Endothelial cell of umbilical vein (primary cell): ENCODE measurements around the gene LIPG. TPM values are rescaled to one million over a fixed set of nuclear protein-coding genes. Genes with fewer than 3 reads are reported as not detected.

Source experiments
- BruUV-seq: library from RNA; stranded (reverse); fragments of 400-500 nt; replicated peaks from 2 replicates; lab custom pipeline; 2021; lab: Mats Ljungman, UMichigan
- CTCF ChIA-PET: fragments of 300-600, 350-600 bp; sonication (Branson Sonifier 250); formaldehyde crosslinking; loops from one replicate; lab custom pipeline; 2021; ENCODE audit warnings: antibody characterized with exemption, inconsistent platforms; lab: Charles Lee
- POLR2A ChIA-PET: fragments of 300-600, 350-600 bp; sonication (Branson Sonifier 250); formaldehyde crosslinking; loops from one replicate; lab custom pipeline; 2021; ENCODE audit warnings: antibody characterized with exemption, inconsistent platforms; lab: Charles Lee
- DNase-seq: peaks from one replicate; pipeline ENCODE4 v3.0.0-alpha.2; 2011; ENCODE audit warnings: low read depth, low spot score
- FAIRE-seq: peaks from 2 replicates; lab custom pipeline; 2011; peaks lifted over from hg19 to GRCh38; lab: Jason Lieb, UNC
- H2AFZ ChIP-seq: 2 replicates; pipeline ENCODE4 v1.6.0; 2012; ENCODE audit warnings: low read depth, low read length, control low read depth, inconsistent platforms
- H3K27ac ChIP-seq: 2 replicates; pipeline ENCODE4 v1.5.1; 2011; ENCODE audit warnings: low read depth, mild to moderate bottlenecking, control low read depth, low read length, moderate library complexity; ENCODE audit not compliant: insufficient read depth
- H3K27me3 ChIP-seq, 2 experiments: 2 replicates each; pipeline versions ENCODE4 v1.6.0 to v1.6.1; 2011; ENCODE audit warnings: low read length in 2 of 2, mixed read lengths in 1 of 2; ENCODE audit not compliant: control insufficient read depth in 2 of 2, insufficient read depth in 2 of 2
- H3K36me3 ChIP-seq, 2 experiments: 2 replicates in 1 of 2; 3 replicates in 1 of 2; pipeline ENCODE4 v1.5.1; 2011; ENCODE audit warnings: low read length in 2 of 2, mild to moderate bottlenecking in 1 of 2, moderate library complexity in 1 of 2; ENCODE audit not compliant: control insufficient read depth in 2 of 2, insufficient read depth in 2 of 2; ENCODE audit errors: extremely low read depth in 1 of 2
- H3K4me1 ChIP-seq: 3 replicates; pipeline ENCODE4 v1.5.1; 2011; ENCODE audit warnings: mild to moderate bottlenecking, low read length; ENCODE audit not compliant: control insufficient read depth, insufficient read depth; ENCODE audit errors: extremely low read depth
- H3K4me2 ChIP-seq: 2 replicates; pipeline ENCODE4 v1.6.1; 2011; ENCODE audit warnings: low read length, control low read depth, mixed read lengths; ENCODE audit not compliant: insufficient read depth
- H3K4me3 ChIP-seq, 3 experiments: fragments of 200-600 bp in 1 of 3; sonication (generic), shearing (Covaris generic) in 1 of 3; replicated peaks in 1 of 3; 2 replicates each; pipeline ENCODE4 v1.5.1; 2011 to 2016; ENCODE audit warnings: control low read depth in 3 of 3, low read length in 3 of 3, mild to moderate bottlenecking in 2 of 3, inconsistent platforms in 1 of 3, low read depth in 1 of 3, moderate library complexity in 1 of 3; ENCODE audit not compliant: insufficient read depth in 1 of 3
- H3K79me2 ChIP-seq: 2 replicates; pipeline ENCODE4 v1.6.0; 2012; ENCODE audit warnings: low read length, inconsistent platforms; ENCODE audit not compliant: control insufficient read depth, insufficient read depth
- H3K9ac ChIP-seq: replicated peaks from 2 replicates; pipeline ENCODE3; 2011; ENCODE audit warnings: low read length, control low read depth; ENCODE audit not compliant: insufficient read depth; ENCODE audit errors: extremely low read depth
- H3K9me1 ChIP-seq: replicated peaks from 3 replicates; pipeline ENCODE4 v1.6.0; 2011; ENCODE audit warnings: mild to moderate bottlenecking, low read length; ENCODE audit not compliant: control insufficient read depth, insufficient read depth; ENCODE audit errors: extremely low read depth
- H3K9me3 ChIP-seq: replicated peaks from 2 replicates; pipeline ENCODE4 v1.5.1; 2012; ENCODE audit warnings: low read length, inconsistent platforms; ENCODE audit not compliant: control insufficient read depth, insufficient read depth
- H4K20me1 ChIP-seq: replicated peaks from 2 replicates; pipeline ENCODE3; 2011; ENCODE audit warnings: mild to moderate bottlenecking, low read length; ENCODE audit not compliant: control insufficient read depth, insufficient read depth; ENCODE audit errors: extremely low read depth
- EZH2 ChIP-seq: IDR thresholded peaks from 2 replicates; pipeline ENCODE4 v1.6.1; 2012; ENCODE audit warnings: borderline replicate concordance, low read depth, mild to moderate bottlenecking, moderate library complexity, low read length, inconsistent platforms; ENCODE audit not compliant: severe bottlenecking
- FOS ChIP-seq: IDR thresholded peaks from 2 replicates; pipeline ENCODE4 v1.6.1; 2011; ENCODE audit warnings: mild to moderate bottlenecking, low read length, moderate library complexity, borderline replicate concordance; ENCODE audit not compliant: insufficient read depth
- GATA2 ChIP-seq: IDR thresholded peaks from 2 replicates; pipeline ENCODE4 v1.7.0; 2011; ENCODE audit warnings: low read depth, mild to moderate bottlenecking, moderate library complexity, mixed read lengths, low read length; ENCODE audit not compliant: insufficient read length, insufficient read depth
- JUN ChIP-seq: IDR thresholded peaks from 2 replicates; pipeline ENCODE4 v1.6.1; 2011; ENCODE audit warnings: borderline replicate concordance, low read depth; ENCODE audit not compliant: insufficient read length, insufficient read depth
- MYC ChIP-seq: IDR thresholded peaks from one replicate; pipeline ENCODE4 v1.6.1; 2011; ENCODE audit warnings: mild to moderate bottlenecking, low read depth, low read length
- POLR2A ChIP-seq: IDR thresholded peaks from 2 replicates; pipeline ENCODE4 v1.6.1; 2012; ENCODE audit warnings: low read depth, mild to moderate bottlenecking, control low read depth, low read length
- POLR2AphosphoS5 ChIP-seq: IDR thresholded peaks from 2 replicates; pipeline ENCODE4 v1.6.1; 2012; ENCODE audit warnings: low read depth, mild to moderate bottlenecking, control low read depth, low read length, moderate library complexity; ENCODE audit not compliant: insufficient read depth
- dilution Hi-C: fragments of 300-500 bp; cut with MboI; formaldehyde crosslinking; loops from one replicate; pipeline ENCODE4 v1.15.0; 2019; ENCODE audit warnings: low sequenced_read_pairs; ENCODE audit not compliant: extremely low pct_ligation_motif_present
- intact Hi-C: fragments of 100-400 bp; cut with micrococcal nuclease; formaldehyde crosslinking; loops from one replicate; pipeline ENCODE4 v1.10.0; 2022
- polyA plus RNA-seq, 4 experiments: library from polyadenylated mRNA; depleted of rRNA in 3 of 4; stranded (reverse) in 3 of 4; unstranded in 1 of 4; fragments of >200 nt; gene quantifications; 2 replicates each; pipeline versions ENCODE4 v1.2.1 to v1.2.3, GENCODE V29; 2011 to 2012; ENCODE audit warnings: missing spikeins in 1 of 4
- total RNA-seq: library from RNA; stranded (reverse); gene quantifications from 2 replicates; pipeline ENCODE4 v1.2.3, GENCODE V29; 2021
- TF ChIP-seq, protein P1 (sequence below), 2 donors: IDR thresholded peaks; 1 replicate in 1 of 2; 2 replicates in 1 of 2; pipeline ENCODE4 v1.5.1; 2011; ENCODE audit warnings: low read length in 2 of 2, mild to moderate bottlenecking in 2 of 2, moderate library complexity in 2 of 2, control low read depth in 1 of 2, inconsistent platforms in 1 of 2, low read depth in 1 of 2; ENCODE audit not compliant: insufficient read depth in 1 of 2; ENCODE audit errors: extremely low read depth in 1 of 2
- TF ChIP-seq, protein P2 (sequence below): IDR thresholded peaks from 2 replicates; pipeline ENCODE4 v1.6.1; 2011; ENCODE audit not compliant: insufficient read depth, insufficient read length

LIPG gene
- total and polyA plus RNA-seq, 2 donors (not counting 3 experiments of a cell fraction or from before 2014, with no cell fraction given) = 80.6 to 86.3 TPM

GRCh38 chr18:49546719-49547273 is 15.1 kb upstream of the LIPG start:
- ChIA-PET POLR2A (no interaction called here), CTCF (interaction anchor here (1.1 to 1.4 kb wide), 2 partner anchors 237 to 312 kb away, joined by 3 to 4 read pairs; no protein-coding TSS in a partner anchor)
- Histone ChIP-seq H3K9me1 (no peaks in the 10 kb centered on the region), H3K9me3 (no peaks in the 10 kb centered on the region), H3K4me1 (no peaks in the 10 kb centered on the region), H3K9ac (no peak overlapping the region), H3K27ac (no peak overlapping the region), H3K27me3 (peaks cover 5 to 10% of the 10 kb centered on the region in 2 experiments), H3K4me2 (no peak overlapping the region), H3K4me3 (no peak overlapping the region), H2AFZ (no peak overlapping the region), H4K20me1 (no peaks in the 10 kb centered on the region), H3K79me2 (no peaks in the 10 kb centered on the region), H3K36me3 (no peaks in the 10 kb centered on the region)
- dilution Hi-C loops = no loop called here
- DNase-seq (no peak), FAIRE-seq (no peak)
- intact Hi-C loops = no loop called here
- BruUV-seq = no TSS peak
- no peak for TF ChIP-seq POLR2AphosphoS5

GRCh38 chr18:49547701-49548100 is 14.2 kb upstream of the LIPG start:
- intact Hi-C loops = no loop called here
- no peaks in the 10 kb centered on the region for H3K9me1 ChIP-seq
- H3K9ac ChIP-seq = no peak overlapping the region
- dilution Hi-C loops = no loop called here
- no peaks in the 10 kb centered on the region for H3K36me3 ChIP-seq
- ChIA-PET POLR2A (interaction anchor here (0.7 kb wide), 1 partner anchor 200 kb away, joined by 3 read pairs; no protein-coding TSS in a partner anchor), CTCF (no interaction called here)
- no peak overlapping the region for H3K27ac ChIP-seq
- H3K9me3 ChIP-seq = no peaks in the 10 kb centered on the region
- TF ChIP-seq FOS (no peak), EZH2 (no peak), POLR2A (no peak), POLR2AphosphoS5 (no peak), JUN (no peak), GATA2 (no peak), MYC (no peak)
- TF ChIP-seq, protein P1, sequence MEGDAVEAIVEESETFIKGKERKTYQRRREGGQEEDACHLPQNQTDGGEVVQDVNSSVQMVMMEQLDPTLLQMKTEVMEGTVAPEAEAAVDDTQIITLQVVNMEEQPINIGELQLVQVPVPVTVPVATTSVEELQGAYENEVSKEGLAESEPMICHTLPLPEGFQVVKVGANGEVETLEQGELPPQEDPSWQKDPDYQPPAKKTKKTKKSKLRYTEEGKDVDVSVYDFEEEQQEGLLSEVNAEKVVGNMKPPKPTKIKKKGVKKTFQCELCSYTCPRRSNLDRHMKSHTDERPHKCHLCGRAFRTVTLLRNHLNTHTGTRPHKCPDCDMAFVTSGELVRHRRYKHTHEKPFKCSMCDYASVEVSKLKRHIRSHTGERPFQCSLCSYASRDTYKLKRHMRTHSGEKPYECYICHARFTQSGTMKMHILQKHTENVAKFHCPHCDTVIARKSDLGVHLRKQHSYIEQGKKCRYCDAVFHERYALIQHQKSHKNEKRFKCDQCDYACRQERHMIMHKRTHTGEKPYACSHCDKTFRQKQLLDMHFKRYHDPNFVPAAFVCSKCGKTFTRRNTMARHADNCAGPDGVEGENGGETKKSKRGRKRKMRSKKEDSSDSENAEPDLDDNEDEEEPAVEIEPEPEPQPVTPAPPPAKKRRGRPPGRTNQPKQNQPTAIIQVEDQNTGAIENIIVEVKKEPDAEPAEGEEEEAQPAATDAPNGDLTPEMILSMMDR (IDR thresholded peaks at IDR 0.05; ENCODE audit: extremely low read depth in 1 of 2, insufficient read depth in 1 of 2, low read depth in 1 of 2, low read length in 2 of 2) = no peak
- TF ChIP-seq, protein P2, sequence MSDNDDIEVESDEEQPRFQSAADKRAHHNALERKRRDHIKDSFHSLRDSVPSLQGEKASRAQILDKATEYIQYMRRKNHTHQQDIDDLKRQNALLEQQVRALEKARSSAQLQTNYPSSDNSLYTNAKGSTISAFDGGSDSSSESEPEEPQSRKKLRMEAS = no peak
- peaks cover 5 to 13% of the 10 kb centered on the region in 2 experiments for H3K27me3 ChIP-seq
- FAIRE-seq (no peak), DNase-seq (no peak)
- H3K4me2 ChIP-seq = no peak overlapping the region
- no TSS peak for BruUV-seq
- no peaks in the 10 kb centered on the region for H3K79me2 ChIP-seq
- no peak overlapping the region for H2AFZ ChIP-seq
- H3K4me1 ChIP-seq = no peaks in the 10 kb centered on the region
- no peak overlapping the region for H3K4me3 ChIP-seq
- H4K20me1 ChIP-seq = no peaks in the 10 kb centered on the region
